Epithelial cell of esophagus (primary cell): ENCODE results near the gene EIF2AK3.

Experiments used
- DNase-seq: peaks from one replicate; pipeline ENCODE4 v3.0.0; 2010; ENCODE audit warnings: low read depth
- H3K4me3 ChIP-seq: 2 replicates; pipeline ENCODE4 v1.5.1; 2011; ENCODE audit warnings: mild to moderate bottlenecking, low read length, control low read depth
- TF ChIP-seq, protein P1 (sequence below): IDR thresholded peaks from 2 replicates; pipeline ENCODE4 v1.5.1; 2011; ENCODE audit warnings: low read depth, mild to moderate bottlenecking, low read length, control low read depth, inconsistent platforms; ENCODE audit not compliant: insufficient read depth; ENCODE audit errors: missing control alignments

EIF2AK3 gene

DNA sequence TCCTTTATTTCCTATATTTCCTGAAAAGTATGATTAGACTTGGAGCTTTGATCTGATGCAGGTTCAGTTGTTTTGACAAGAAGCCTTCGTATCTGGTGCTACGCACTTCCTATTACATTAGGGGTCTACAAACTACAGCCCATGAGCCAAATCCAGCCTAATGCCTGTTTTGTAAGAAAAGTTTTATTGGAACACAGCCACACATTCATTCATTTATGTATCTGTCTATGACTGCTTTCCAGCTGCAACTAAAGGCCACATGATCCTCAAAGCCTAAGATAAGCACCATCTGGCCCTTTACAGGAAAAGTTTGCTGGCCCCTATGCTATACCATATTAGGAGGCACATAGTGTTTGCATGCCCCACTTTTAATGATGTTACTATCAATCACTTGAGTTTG is 26.0 kb downstream of the EIF2AK3 start:
- no peak for DNase-seq
- TF ChIP-seq, protein P1, sequence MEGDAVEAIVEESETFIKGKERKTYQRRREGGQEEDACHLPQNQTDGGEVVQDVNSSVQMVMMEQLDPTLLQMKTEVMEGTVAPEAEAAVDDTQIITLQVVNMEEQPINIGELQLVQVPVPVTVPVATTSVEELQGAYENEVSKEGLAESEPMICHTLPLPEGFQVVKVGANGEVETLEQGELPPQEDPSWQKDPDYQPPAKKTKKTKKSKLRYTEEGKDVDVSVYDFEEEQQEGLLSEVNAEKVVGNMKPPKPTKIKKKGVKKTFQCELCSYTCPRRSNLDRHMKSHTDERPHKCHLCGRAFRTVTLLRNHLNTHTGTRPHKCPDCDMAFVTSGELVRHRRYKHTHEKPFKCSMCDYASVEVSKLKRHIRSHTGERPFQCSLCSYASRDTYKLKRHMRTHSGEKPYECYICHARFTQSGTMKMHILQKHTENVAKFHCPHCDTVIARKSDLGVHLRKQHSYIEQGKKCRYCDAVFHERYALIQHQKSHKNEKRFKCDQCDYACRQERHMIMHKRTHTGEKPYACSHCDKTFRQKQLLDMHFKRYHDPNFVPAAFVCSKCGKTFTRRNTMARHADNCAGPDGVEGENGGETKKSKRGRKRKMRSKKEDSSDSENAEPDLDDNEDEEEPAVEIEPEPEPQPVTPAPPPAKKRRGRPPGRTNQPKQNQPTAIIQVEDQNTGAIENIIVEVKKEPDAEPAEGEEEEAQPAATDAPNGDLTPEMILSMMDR = no peak
- no peak overlapping the region for H3K4me3 ChIP-seq

DNA sequence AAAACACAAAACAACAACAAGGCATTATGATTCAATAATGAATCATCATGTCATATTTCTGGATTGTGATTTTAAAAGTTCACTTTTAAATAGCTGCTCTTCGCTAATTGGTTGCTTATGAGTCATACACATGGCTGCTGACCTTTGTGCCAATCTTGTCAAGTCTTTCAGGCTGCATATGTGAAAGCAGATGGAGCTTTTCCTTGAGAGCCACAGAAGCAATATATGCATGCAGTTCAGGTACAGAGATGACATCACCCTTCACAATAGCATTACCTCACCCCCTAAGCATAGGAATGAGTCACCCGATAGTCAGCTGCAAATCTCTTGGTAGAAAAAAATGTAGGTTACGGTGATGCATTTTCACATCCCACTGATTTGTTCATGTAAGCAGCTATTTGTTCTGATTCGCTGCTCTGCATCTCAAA is 27.2 kb downstream of the EIF2AK3 start:
- DNase-seq = peak; percentile 99
- H3K4me3 ChIP-seq = no peak overlapping the region
- TF ChIP-seq, protein P1 = no peak

DNA sequence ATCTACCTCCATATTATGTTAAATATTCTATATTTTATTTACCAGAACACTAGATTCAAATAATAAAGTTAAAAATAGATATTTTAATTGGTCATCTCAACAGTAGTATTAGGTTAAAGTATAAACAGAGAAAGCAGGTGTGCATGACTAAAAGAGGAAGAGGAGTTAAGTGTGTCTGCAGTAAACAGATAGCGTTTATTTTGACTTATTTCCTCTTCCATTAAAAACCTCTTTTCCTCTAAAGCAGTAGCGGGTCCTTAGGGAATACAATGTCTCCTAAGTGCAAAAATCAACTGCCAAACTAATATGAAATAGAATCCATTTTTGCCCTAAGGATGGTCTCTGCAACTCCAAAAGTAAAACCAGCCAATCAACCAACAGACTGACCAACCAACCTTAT is 27.7 kb downstream of the EIF2AK3 start:
- TF ChIP-seq, protein P1 = no peak
- no peak overlapping the region for H3K4me3 ChIP-seq
- no peak for DNase-seq

DNA sequence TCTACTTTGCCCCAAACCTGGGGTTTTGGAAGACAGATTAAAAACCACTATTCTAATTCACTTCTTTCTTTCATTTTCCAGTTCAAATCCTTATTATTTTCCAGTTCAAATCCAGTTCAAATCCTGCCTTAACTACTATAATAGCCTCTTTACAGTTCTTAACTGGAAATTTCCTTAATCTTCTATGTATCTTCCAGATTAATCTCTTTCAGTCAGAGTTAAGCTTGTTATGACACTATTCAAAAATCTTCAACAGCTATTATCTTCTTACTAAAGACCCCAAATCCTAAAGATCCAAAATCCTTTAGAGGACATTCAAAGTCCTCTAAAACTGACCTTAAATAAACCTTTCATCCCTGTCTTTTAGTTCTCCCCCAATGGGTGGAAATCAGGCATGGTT is 30.1 kb downstream of the EIF2AK3 start:
- TF ChIP-seq, protein P1 = no peak
- no peak overlapping the region for H3K4me3 ChIP-seq
- DNase-seq = no peak

DNA sequence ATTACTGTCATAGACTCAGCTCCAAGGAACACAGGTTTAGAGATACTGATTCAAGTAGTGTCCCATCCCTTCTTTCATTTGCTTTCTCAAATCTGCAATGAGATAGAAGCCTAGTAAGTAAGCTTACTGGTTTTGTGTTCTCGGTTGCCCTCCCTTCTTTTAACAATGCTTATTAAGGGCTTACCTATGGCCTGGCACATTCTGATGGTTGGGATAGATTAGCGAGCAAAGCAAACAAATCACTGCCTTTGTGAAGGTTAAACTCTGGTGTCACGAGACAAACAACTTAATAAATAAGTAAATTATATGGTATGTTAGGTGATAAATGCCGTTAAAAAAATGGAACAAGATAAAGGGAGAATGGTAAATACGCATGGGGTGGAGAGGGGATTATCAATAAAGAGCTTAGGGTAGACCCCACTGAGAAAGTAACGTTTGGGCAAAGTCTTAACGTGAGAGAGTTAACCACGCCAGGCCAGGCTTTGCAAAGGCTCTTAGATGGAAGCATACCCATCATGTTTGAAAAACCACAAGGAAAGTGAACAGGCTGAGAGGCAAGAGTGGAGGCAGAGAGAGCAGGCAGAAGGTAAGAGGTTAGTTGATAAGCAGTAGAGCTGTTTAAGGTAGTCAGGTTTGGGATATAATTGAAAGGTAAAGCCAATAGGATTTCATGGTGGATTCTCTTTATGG is 31.0 kb downstream of the EIF2AK3 start:
- no peak overlapping the region for H3K4me3 ChIP-seq
- DNase-seq = no peak
- TF ChIP-seq, protein P1 = no peak

DNA sequence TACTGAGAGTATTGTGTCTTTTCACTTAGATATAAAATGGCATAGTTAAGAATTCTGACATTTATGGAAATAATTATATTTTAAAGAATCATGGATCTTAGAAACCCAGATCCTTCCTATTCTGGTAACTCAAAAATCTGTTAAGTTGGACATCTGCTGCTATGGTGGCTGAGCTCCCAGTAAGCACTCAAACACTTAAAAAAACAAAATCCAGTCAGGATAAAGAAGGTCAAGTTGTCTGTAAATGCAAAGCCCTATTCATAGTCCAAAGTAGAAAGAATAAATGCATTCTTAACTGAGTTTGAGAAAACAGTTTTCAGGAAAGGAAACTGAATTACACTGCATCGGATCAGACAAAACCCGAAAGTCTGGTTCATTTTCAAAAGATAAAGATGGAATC is 35.6 kb downstream of the EIF2AK3 start:
- no peak for DNase-seq
- TF ChIP-seq, protein P1 = no peak
- no peak overlapping the region for H3K4me3 ChIP-seq

DNA sequence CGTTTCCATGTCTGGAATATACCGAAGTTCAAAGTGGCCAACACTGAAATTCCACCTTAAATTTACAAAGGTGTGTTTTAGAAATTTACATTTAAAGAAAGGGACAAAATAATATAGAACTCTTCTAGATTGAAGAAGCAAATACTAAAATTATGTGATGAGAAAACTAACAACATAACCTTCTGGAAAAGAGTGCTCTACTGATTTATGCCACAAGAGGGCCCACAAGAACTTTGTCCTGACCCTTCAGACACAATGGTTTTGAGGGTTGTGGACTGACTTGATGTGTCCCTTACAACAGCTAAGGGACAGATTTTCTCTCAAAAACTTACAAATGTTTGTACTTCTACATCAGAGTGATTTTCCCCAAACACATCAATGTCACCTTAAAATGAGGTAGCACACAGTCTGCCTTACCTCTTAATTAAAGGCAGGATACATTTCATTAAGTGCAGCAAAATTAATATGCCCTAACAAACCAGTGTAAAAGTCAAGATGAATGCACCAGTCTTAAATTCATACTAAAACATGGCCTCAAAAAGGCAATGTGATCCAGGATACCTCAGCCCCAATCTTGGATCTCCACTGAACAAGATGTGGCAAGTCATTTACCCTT is 36.2 kb downstream of the EIF2AK3 start:
- H3K4me3 ChIP-seq = no peak overlapping the region
- TF ChIP-seq, protein P1 = peak; percentile 85
- DNase-seq = peak; percentile 69
